DOHH2 (cell line): Measurements from ENCODE around the gene ENTPD7.

Experiments used
- CTCF ChIP-seq: fragments of 200-600 bp; sonication (generic); IDR thresholded peaks from one replicate; pipeline ENCODE4 v1.5.1; 2014; ENCODE audit warnings: antibody characterized with exemption, mild to moderate bottlenecking, low read depth, low read length; ENCODE audit not compliant: poor library complexity, severe bottlenecking
- EZH2phosphoT487 ChIP-seq: fragments of 200-600 bp; sonication (generic); IDR thresholded peaks from 2 replicates; pipeline ENCODE4 v1.6.1; 2017; ENCODE audit warnings: borderline replicate concordance, mild to moderate bottlenecking, antibody characterized with exemption, low read length, moderate library complexity, mixed read lengths

- no peak for TF ChIP-seq CTCF
- TF ChIP-seq EZH2phosphoT487: no peak
Measured at GRCh38 chr10:99615426-99615825, 43.9 kb upstream of the ENTPD7 start.
